Measurements from ENCODE around the gene INSYN2A.

DNA sequence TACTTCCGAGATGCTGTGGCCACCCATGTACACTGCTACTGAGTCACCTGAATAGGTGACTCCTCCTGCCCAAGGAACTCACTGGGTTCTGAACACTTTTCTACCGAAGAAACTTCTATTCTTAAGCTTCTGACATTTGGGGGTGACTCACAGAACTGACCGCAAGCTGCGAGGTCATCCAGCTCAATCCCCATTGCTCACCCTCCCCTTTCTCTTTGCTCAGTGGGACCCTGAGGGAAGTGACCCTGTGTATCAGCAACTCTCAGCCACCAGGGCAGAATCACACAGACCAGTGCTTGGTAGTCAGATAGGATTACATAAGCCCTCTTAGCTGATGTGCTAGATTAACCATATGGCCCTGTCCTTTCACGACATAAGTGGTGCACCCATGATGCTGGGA, 46.3 kb downstream of the INSYN2A start:
- TF ChIP-seq, protein P1, sequence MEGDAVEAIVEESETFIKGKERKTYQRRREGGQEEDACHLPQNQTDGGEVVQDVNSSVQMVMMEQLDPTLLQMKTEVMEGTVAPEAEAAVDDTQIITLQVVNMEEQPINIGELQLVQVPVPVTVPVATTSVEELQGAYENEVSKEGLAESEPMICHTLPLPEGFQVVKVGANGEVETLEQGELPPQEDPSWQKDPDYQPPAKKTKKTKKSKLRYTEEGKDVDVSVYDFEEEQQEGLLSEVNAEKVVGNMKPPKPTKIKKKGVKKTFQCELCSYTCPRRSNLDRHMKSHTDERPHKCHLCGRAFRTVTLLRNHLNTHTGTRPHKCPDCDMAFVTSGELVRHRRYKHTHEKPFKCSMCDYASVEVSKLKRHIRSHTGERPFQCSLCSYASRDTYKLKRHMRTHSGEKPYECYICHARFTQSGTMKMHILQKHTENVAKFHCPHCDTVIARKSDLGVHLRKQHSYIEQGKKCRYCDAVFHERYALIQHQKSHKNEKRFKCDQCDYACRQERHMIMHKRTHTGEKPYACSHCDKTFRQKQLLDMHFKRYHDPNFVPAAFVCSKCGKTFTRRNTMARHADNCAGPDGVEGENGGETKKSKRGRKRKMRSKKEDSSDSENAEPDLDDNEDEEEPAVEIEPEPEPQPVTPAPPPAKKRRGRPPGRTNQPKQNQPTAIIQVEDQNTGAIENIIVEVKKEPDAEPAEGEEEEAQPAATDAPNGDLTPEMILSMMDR (IDR thresholded peaks at IDR 0.05; ENCODE audit: low read depth, low read length, missing input control): no peak
- TF ChIP-seq GABPA (IDR thresholded peaks at IDR 0.05 in 1 of 2, conservative IDR thresholded peaks at IDR 0.05 in 1 of 2) (no peak), SP1 (IDR thresholded peaks at IDR 0.05) (no peak), YY1 (IDR thresholded peaks at IDR 0.05) (no peak), FOXA1 (IDR thresholded peaks at IDR 0.05) (no peak), TAF1 (conservative IDR thresholded peaks at IDR 0.05) (no peak), RAD21 (IDR thresholded peaks at IDR 0.05) (no peak), EGR1 (IDR thresholded peaks at IDR 0.05; ENCODE audit: low read depth in 2 of 2) (no peak)
- TF ChIP-seq, protein P2, sequence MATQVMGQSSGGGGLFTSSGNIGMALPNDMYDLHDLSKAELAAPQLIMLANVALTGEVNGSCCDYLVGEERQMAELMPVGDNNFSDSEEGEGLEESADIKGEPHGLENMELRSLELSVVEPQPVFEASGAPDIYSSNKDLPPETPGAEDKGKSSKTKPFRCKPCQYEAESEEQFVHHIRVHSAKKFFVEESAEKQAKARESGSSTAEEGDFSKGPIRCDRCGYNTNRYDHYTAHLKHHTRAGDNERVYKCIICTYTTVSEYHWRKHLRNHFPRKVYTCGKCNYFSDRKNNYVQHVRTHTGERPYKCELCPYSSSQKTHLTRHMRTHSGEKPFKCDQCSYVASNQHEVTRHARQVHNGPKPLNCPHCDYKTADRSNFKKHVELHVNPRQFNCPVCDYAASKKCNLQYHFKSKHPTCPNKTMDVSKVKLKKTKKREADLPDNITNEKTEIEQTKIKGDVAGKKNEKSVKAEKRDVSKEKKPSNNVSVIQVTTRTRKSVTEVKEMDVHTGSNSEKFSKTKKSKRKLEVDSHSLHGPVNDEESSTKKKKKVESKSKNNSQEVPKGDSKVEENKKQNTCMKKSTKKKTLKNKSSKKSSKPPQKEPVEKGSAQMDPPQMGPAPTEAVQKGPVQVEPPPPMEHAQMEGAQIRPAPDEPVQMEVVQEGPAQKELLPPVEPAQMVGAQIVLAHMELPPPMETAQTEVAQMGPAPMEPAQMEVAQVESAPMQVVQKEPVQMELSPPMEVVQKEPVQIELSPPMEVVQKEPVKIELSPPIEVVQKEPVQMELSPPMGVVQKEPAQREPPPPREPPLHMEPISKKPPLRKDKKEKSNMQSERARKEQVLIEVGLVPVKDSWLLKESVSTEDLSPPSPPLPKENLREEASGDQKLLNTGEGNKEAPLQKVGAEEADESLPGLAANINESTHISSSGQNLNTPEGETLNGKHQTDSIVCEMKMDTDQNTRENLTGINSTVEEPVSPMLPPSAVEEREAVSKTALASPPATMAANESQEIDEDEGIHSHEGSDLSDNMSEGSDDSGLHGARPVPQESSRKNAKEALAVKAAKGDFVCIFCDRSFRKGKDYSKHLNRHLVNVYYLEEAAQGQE (IDR thresholded peaks at IDR 0.05): no peak
- TF ChIP-seq, protein P3, sequence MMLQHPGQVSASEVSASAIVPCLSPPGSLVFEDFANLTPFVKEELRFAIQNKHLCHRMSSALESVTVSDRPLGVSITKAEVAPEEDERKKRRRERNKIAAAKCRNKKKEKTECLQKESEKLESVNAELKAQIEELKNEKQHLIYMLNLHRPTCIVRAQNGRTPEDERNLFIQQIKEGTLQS (IDR thresholded peaks at IDR 0.05): no peak
